Stimulated activated naive CD4-positive, alpha-beta T cell treated with Interleukin-2 at 50 U/mL for 16 hours (primary cell): ENCODE results near the gene C4B.
"Not testable (repeated sequence)": the region's sequence is repeated elsewhere in the genome, so short reads cannot be mapped to it uniquely, and the experiment has no call there.

Source experiments
- DNase-seq: peaks from one replicate; lab custom pipeline; 2025; lab: John Stamatoyannopoulos, UW

Gene C4B

GRCh38 chr6:32014547-32014946, at the start of gene C4B:
C4B (plus strand) TSS chr6:32014795; CDS start chr6:32014846, 51 bp downstream.
- not testable (repeated sequence) for DNase-seq

GRCh38 chr6:31965700-31966099, 48.9 kb upstream of the C4B start:
- DNase-seq = no peak

- DNase-seq = no peak
Measured at GRCh38 chr6:31966506-31966905, 48.1 kb upstream of the C4B start.

GRCh38 chr6:31966997-31967925, 47.3 kb upstream of the C4B start:
- no peak for DNase-seq

GRCh38 chr6:31967926-31968320, 46.7 kb upstream of the C4B start:
- no peak for DNase-seq

- no peak for DNase-seq
Measured at GRCh38 chr6:31968326-31968725, 46.3 kb upstream of the C4B start.

GRCh38 chr6:31968791-31969711, 45.5 kb upstream of the C4B start:
- no peak for DNase-seq

GRCh38 chr6:31969712-31970603, 44.6 kb upstream of the C4B start:
- DNase-seq = no peak

- DNase-seq = no peak
Measured at GRCh38 chr6:31970604-31971271, 43.9 kb upstream of the C4B start.

GRCh38 chr6:31971279-31971992, 43.2 kb upstream of the C4B start:
- no peak for DNase-seq

- peak; percentile 98 for DNase-seq
Measured at GRCh38 chr6:31971993-31972708, 42.4 kb upstream of the C4B start, which contains the start of gene DXO. DXO (minus strand) TSS chr6:31972138; CDS start chr6:31971675, 463 bp downstream.

- peak; percentile 12 for DNase-seq
Measured at GRCh38 chr6:31972709-31973350, 41.8 kb upstream of the C4B start.

GRCh38 chr6:31976065-31976464, 38.5 kb upstream of the C4B start:
- DNase-seq = not testable (repeated sequence)

- DNase-seq = no peak
Measured at GRCh38 chr6:31977816-31978431, 36.7 kb upstream of the C4B start.

GRCh38 chr6:31978831-31979230, 35.8 kb upstream of the C4B start:
- no peak for DNase-seq

- no peak for DNase-seq
Measured at GRCh38 chr6:31979238-31979898, 35.2 kb upstream of the C4B start.

- not testable (repeated sequence) for DNase-seq
Measured at GRCh38 chr6:31980195-31980876, 34.3 kb upstream of the C4B start.
